ENCODE results near the gene PSMB9. TPM values are rescaled to one million over a fixed set of nuclear protein-coding genes. Genes with fewer than 3 reads are reported as not detected.

PSMB9 gene
- total and polyA plus RNA-seq, 2 of the 4 experiments (the other 2 are of a cell fraction) = 9.0 to 12.8 TPM

DNA sequence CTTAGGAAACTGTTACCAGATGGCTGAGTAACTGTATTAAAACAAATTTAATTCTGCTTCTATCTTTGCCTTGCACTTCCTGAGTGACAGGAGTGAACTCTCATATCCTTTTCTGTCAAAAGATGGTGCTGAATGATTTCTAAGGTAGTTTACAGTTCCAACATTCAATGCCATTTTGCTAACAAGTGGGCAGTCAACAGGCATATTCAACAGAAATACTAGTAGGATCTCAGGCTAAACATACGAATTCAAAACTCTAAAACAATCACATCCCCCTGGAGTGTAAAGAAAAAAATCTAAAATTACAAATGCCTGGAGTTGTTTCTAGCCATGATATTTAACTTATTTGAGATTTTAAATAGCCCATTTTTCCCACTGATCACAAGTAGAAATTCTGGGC, 6.7 kb downstream of the PSMB9 start:
- in situ Hi-C loops (cut with MboI; ENCODE audit: low sequenced_read_pairs) (no loop called here), dilution Hi-C loops (cut with HindIII; ENCODE audit: low sequenced_read_pairs, unreplicated experiment) (no loop called here), intact Hi-C loops (cut with micrococcal nuclease) (loop anchor here (10.0 kb wide), 2 partner anchors 156 to 196 kb away; partner anchors contain the start of gene HLA-DQB1)
- no peak overlapping the region for H3K4me3 ChIP-seq (ENCODE audit: insufficient read depth, low read depth, low read length)
- H3K27ac ChIP-seq (ENCODE audit: insufficient read depth, low read length) = no peak overlapping the region
- no peak for DNase-seq
- no peak overlapping the region for H2BK5ac ChIP-seq (ENCODE audit: low read depth, low read length, poor library complexity, severe bottlenecking)
- H3K9ac ChIP-seq (ENCODE audit: low read depth, low read length) = no peak overlapping the region
- H4K91ac ChIP-seq (ENCODE audit: insufficient read depth, low read depth, low read length) = no peak overlapping the region
- no peak for TF ChIP-seq CTCF (conservative IDR thresholded peaks at IDR 0.05; ENCODE audit: low read depth, low read length)
- no peak for TF ChIP-seq FOS (IDR thresholded peaks at IDR 0.05; ENCODE audit: low read depth, low read length)
- no peak for TF ChIP-seq BHLHE40 (IDR thresholded peaks at IDR 0.05; ENCODE audit: low read depth, low read length)
- no peak for TF ChIP-seq MXI1 (IDR thresholded peaks at IDR 0.05; ENCODE audit: borderline replicate concordance, low read depth, low read length)
- no peak for TF ChIP-seq SMC3 (IDR thresholded peaks at IDR 0.05; ENCODE audit: low read depth, low read length)
- no peak for TF ChIP-seq POLR2A (IDR thresholded peaks at IDR 0.05; ENCODE audit: low read depth, low read length)
- TF ChIP-seq CHD1 (IDR thresholded peaks at IDR 0.05; ENCODE audit: low read depth, low read length) = no peak
- TF ChIP-seq, protein P1, sequence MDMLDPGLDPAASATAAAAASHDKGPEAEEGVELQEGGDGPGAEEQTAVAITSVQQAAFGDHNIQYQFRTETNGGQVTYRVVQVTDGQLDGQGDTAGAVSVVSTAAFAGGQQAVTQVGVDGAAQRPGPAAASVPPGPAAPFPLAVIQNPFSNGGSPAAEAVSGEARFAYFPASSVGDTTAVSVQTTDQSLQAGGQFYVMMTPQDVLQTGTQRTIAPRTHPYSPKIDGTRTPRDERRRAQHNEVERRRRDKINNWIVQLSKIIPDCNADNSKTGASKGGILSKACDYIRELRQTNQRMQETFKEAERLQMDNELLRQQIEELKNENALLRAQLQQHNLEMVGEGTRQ (IDR thresholded peaks at IDR 0.05; ENCODE audit: low read depth, low read length) = no peak
- TF ChIP-seq NFE2L2 (IDR thresholded peaks at IDR 0.05; ENCODE audit: low read depth, low read length) = no peak
- TF ChIP-seq RAD21 (IDR thresholded peaks at IDR 0.05; ENCODE audit: low read length) = no peak
- TF ChIP-seq CEBPB (IDR thresholded peaks at IDR 0.05; ENCODE audit: low read depth, low read length) = no peak
- TF ChIP-seq ELK1 (IDR thresholded peaks at IDR 0.05; ENCODE audit: borderline replicate concordance, low read depth, low read length) = no peak
- no peak for TF ChIP-seq RFX5 (IDR thresholded peaks at IDR 0.05; ENCODE audit: low read depth, low read length)
- no peaks in the 10 kb centered on the region for H3K9me1 ChIP-seq (ENCODE audit: insufficient read depth, low read length)
- no peaks in the 10 kb centered on the region for H4K20me1 ChIP-seq (ENCODE audit: insufficient read depth, low read length)
- no peak overlapping the region for H2BK20ac ChIP-seq (ENCODE audit: low read depth, low read length)
- no peak overlapping the region for H2BK120ac ChIP-seq (ENCODE audit: low read depth, low read length)
- ChIA-PET CTCF (interaction anchor here (1.2 kb wide), 1 partner anchor 22 kb away, joined by 4 read pairs; the partner anchor contains the start of gene TAP2), POLR2A (ENCODE audit: unreplicated experiment) (no interaction called here)
- no peaks in the 10 kb centered on the region; the same call in 1 of the 2 replicates for H3K36me3 ChIP-seq (ENCODE audit: control insufficient read depth, insufficient read depth, low read length)
- ATAC-seq (ENCODE audit: low read depth) = no peak
- H2AFZ ChIP-seq (replicated peaks; ENCODE audit: low read length, poor library complexity) = no peak overlapping the region
- H3K9me3 ChIP-seq (ENCODE audit: control insufficient read depth, insufficient read depth, low read length) = no peaks in the 10 kb centered on the region
- H3K4me1 ChIP-seq (ENCODE audit: control insufficient read depth, insufficient read depth, low read length) = peaks cover 2% of the 10 kb centered on the region; the same call in 1 of the 2 replicates
- WGBS, 2 experiments (ENCODE audit: extremely low coverage in 2 of 2, insufficient read length in 1 of 2) = no CpG with 5 or more reads among the region's 1 CpG
- no peak overlapping the region for H3K56ac ChIP-seq (ENCODE audit: extremely low read depth, insufficient read depth, low read length)
- H4K8ac ChIP-seq (ENCODE audit: low read depth in 2 of 2, low read length in 2 of 2) = no peak overlapping the region
- H2AK9ac ChIP-seq (replicated peaks; ENCODE audit: low read depth, low read length, poor library complexity) = no peak overlapping the region
- H3K18ac ChIP-seq (ENCODE audit: low read depth, low read length) = no peak overlapping the region
- no peaks in the 10 kb centered on the region for H3K79me1 ChIP-seq (ENCODE audit: low read depth in 1 of 2, low read length in 2 of 2)
- no TSS peak for BruUV-seq (replicated peaks)
- H4K5ac ChIP-seq (ENCODE audit: low read depth, low read length) = no peak overlapping the region
- H2AK5ac ChIP-seq (ENCODE audit: low read depth, low read length) = no peak overlapping the region
- H3K4me2 ChIP-seq (ENCODE audit: low read depth, low read length) = no peak overlapping the region
- no peak overlapping the region for H2BK15ac ChIP-seq (ENCODE audit: low read depth, low read length)
- no peak overlapping the region for H3K23ac ChIP-seq (ENCODE audit: low read depth, low read length)
- no peak overlapping the region for H3K4ac ChIP-seq (ENCODE audit: low read depth, low read length)
- H3K14ac ChIP-seq (replicated peaks; ENCODE audit: low read depth, low read length) = no peak overlapping the region
- peaks cover under 1% of the 10 kb centered on the region; the same call in 1 of the 2 replicates for H3K27me3 ChIP-seq (ENCODE audit: control insufficient read depth, insufficient read depth, low read length)

Measured in IMR-90 (cell line).